CD4-positive, alpha-beta T cell (primary cell): Measurements from ENCODE around the gene SLC35D3. TPM values are rescaled to one million over a fixed set of nuclear protein-coding genes. Genes with fewer than 3 reads are reported as not detected.

Source experiments
- ATAC-seq: fragments of 200-7000 bp; cut with Tn5 transposase; one replicate; pipeline ENCODE4 v1.10.0; 2022; ENCODE audit warnings: mild to moderate bottlenecking; ENCODE audit not compliant: poor library complexity
- CTCF ChIA-PET: fragments of 350-600 bp; sonication (Branson Sonifier 250); formaldehyde crosslinking; loops from one replicate; lab custom pipeline; 2021; ENCODE audit warnings: antibody characterized with exemption, inconsistent platforms; lab: Charles Lee
- POLR2A ChIA-PET: fragments of 350-600 bp; sonication (Branson Sonifier 250); formaldehyde crosslinking; loops from one replicate; lab custom pipeline; 2021; ENCODE audit warnings: antibody characterized with exemption, inconsistent platforms; lab: Charles Lee
- DNase-seq, 14 experiments: peaks; one replicate each; pipeline ENCODE4 v3.0.0-alpha.2; 2013 to 2020; ENCODE audit warnings: mixed read lengths in 2 of 14
- H3K27ac ChIP-seq, 2 donors: one replicate each; pipeline versions ENCODE4 v1.5.1 to v1.7.0; 2013; ENCODE audit warnings: low read length in 2 of 2, low read depth in 1 of 2, mild to moderate bottlenecking in 1 of 2
- H3K27me3 ChIP-seq, 2 experiments: 1 replicate in 1 of 2; 2 replicates in 1 of 2; pipeline versions ENCODE4 v1.6.1 to v1.7.0; 2013; ENCODE audit warnings: low read length in 2 of 2, control low read depth in 1 of 2, mild to moderate bottlenecking in 1 of 2, moderate library complexity in 1 of 2; ENCODE audit not compliant: insufficient read depth in 2 of 2, control insufficient read depth in 1 of 2
- H3K36me3 ChIP-seq: one replicate; pipeline ENCODE4 v1.6.1; 2013; ENCODE audit warnings: low read length, control low read depth; ENCODE audit not compliant: insufficient read depth
- H3K4me1 ChIP-seq: one replicate; pipeline ENCODE4 v1.6.1; 2013; ENCODE audit warnings: low read length, control low read depth; ENCODE audit not compliant: insufficient read depth
- H3K4me3 ChIP-seq: one replicate; pipeline ENCODE4 v1.5.1; 2013; ENCODE audit warnings: mild to moderate bottlenecking, low read length, moderate library complexity
- H3K9me3 ChIP-seq, 2 experiments: 1 replicate in 1 of 2; 2 replicates in 1 of 2; pipeline versions ENCODE4 v1.6.1 to v1.7.0; 2013; ENCODE audit warnings: low read length in 2 of 2, mild to moderate bottlenecking in 2 of 2, control low read depth in 1 of 2, moderate library complexity in 1 of 2; ENCODE audit not compliant: control insufficient read depth in 1 of 2, insufficient read depth in 1 of 2
- H3K27ac Mint-ChIP-seq: one replicate; pipeline ENCODE4 v1.8.0; 2020; ENCODE audit warnings: mixed read lengths
- H3K27me3 Mint-ChIP-seq: one replicate; pipeline ENCODE4 v1.8.0; 2021; ENCODE audit warnings: mixed read lengths
- H3K36me3 Mint-ChIP-seq: one replicate; pipeline ENCODE4 v1.8.0; 2021; ENCODE audit warnings: low read depth, mixed read lengths
- H3K4me1 Mint-ChIP-seq: one replicate; pipeline ENCODE4 v1.8.0; 2021; ENCODE audit warnings: low read depth, mixed read lengths
- H3K4me3 Mint-ChIP-seq: one replicate; pipeline ENCODE4 v1.8.0; 2020; ENCODE audit warnings: mild to moderate bottlenecking, mixed read lengths
- H3K9me3 Mint-ChIP-seq: one replicate; pipeline ENCODE4 v1.8.0; 2020; ENCODE audit warnings: mixed read lengths
- CTCF ChIP-seq: fragments of 200-600 bp; IDR thresholded peaks from one replicate; pipeline ENCODE4 v1.8.0; 2022; ENCODE audit warnings: antibody characterized with exemption, mild to moderate bottlenecking
- intact Hi-C, 2 experiments: fragments of 100-400 bp; cut with DNase I in 1 of 2; cut with micrococcal nuclease in 1 of 2; formaldehyde crosslinking; loops; one replicate each; pipeline versions ENCODE4 v1.15.1 to v1.9.0; 2023 to 2025; cut with DNase I, micrococcal nuclease
- total RNA-seq, 174 experiments: library from RNA in 2 of 174; stranded (reverse) in 2 of 174; gene quantifications; one replicate each; pipeline ENCODE4 v1.2.3 and lab custom pipeline; 2021 to 2026

Gene SLC35D3
- total RNA-seq, 2 experiments from 2014 or later = not detected

DNA sequence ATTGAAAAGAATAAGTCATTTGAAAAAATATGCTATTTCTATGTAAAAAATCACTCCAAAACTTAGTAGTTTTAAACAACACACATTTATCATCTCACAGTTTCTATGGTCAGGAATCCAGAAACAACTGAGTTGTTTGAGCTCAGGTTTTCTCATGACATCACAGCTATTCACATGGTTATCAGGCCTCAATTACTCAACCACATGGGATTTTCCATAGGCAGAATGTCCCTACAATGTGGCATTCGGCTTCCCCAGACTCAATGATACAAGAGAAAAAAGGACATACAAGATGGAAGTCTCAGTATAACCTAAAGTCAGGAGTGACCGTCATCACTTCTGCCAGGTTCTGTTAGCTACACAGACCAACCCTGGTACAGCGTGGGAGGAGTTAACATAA is 3.4 kb upstream of the SLC35D3 start:
- Mint-ChIP-seq H3K9me3 (no peaks in the 10 kb centered on the region), H3K4me1 (peaks cover 19% of the 10 kb centered on the region), H3K36me3 (peaks cover 21% of the 10 kb centered on the region), H3K4me3 (no peak overlapping the region), H3K27me3 (peaks cover 40% of the 10 kb centered on the region), H3K27ac (no peak overlapping the region)
- H3K36me3 ChIP-seq = no peaks in the 10 kb centered on the region
- ATAC-seq (no peak), DNase-seq (no peak)
- H3K27me3 ChIP-seq = peaks cover 31 to 37% of the 10 kb centered on the region in 2 experiments
- ChIA-PET CTCF (no interaction called here), POLR2A (no interaction called here)
- H3K4me3 ChIP-seq = no peak overlapping the region
- intact Hi-C loops = no loop called here
- no peak for TF ChIP-seq CTCF
- no peak overlapping the region for H3K27ac ChIP-seq
- H3K4me1 ChIP-seq = peaks cover 35% of the 10 kb centered on the region
- H3K9me3 ChIP-seq = peaks cover 0 to 17% of the 10 kb centered on the region in 2 experiments

GRCh38 chr6:136920216-136920615 is 1.9 kb upstream of the SLC35D3 start:
- Histone ChIP-seq H3K4me3 (peak overlapping the region; percentile 48), H3K36me3 (no peaks in the 10 kb centered on the region), H3K27ac (no peak overlapping the region), H3K9me3 (peaks cover 0 to 24% of the 10 kb centered on the region in 2 experiments), H3K4me1 (peaks cover 38% of the 10 kb centered on the region), H3K27me3 (peaks cover 38 to 50% of the 10 kb centered on the region in 2 experiments)
- H3K27me3 Mint-ChIP-seq = peaks cover 52% of the 10 kb centered on the region
- DNase-seq (peak in 1 of 14 experiments; percentile 8), ATAC-seq (no peak)
- no peaks in the 10 kb centered on the region for H3K9me3 Mint-ChIP-seq
- intact Hi-C loops = no loop called here
- CTCF ChIA-PET = no interaction called here
- no peak overlapping the region for H3K27ac Mint-ChIP-seq
- no peak for TF ChIP-seq CTCF
- peak overlapping the region; percentile 84 for H3K4me3 Mint-ChIP-seq
- peaks cover 13% of the 10 kb centered on the region for H3K36me3 Mint-ChIP-seq
- peaks cover 19% of the 10 kb centered on the region for H3K4me1 Mint-ChIP-seq
- POLR2A ChIA-PET = interaction anchor here (1.0 kb wide), 1 partner anchor 97 kb away, joined by 3 read pairs; no protein-coding TSS in a partner anchor

DNA sequence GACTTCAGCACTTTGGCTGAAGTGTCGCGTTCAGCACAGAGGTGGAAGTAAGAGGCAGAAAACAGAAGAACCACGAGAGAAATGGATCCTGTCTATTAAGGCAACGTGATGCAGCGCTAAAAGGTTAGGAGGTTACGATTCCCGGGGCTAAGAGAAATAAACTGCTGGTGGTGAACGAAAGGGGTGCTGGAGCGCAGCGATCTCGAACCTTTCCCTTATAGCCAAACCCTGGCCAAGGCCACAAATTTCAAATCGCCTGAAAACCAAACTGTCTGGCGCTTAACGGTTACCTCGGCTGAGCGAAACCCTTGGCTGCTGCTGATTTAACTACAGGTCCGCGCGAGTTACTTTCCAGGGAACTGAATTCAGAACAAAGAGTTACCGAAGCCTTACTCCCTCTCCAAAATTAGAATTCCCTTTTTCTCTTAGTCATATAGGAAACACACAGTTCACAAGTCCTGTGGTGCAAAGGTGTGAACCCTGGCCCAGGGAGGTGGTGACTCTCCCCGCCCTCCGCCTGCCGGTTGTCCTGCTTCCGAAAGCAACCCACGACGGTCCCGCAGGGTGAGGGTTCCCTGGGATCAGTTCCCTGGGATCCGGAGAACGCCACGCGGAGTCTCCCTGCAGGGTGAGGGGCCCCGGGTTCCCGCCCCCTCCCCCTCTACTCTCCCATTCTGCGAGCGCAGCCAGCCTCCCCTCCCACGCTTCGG is 1.3 kb upstream of the SLC35D3 start:
- ATAC-seq = peak; percentile 17
- POLR2A ChIA-PET = no interaction called here
- H3K27me3 Mint-ChIP-seq = peaks cover 55% of the 10 kb centered on the region

More for the DNA sequence above, 1.3 kb upstream of the SLC35D3 start:
- H3K9me3 Mint-ChIP-seq = no peaks in the 10 kb centered on the region
- H3K4me3 Mint-ChIP-seq = peak overlapping the region; percentile 84
- peak in 5 of 14 experiments; percentile 3 to 19 (median 8) for DNase-seq
- Histone ChIP-seq H3K36me3 (no peaks in the 10 kb centered on the region), H3K4me1 (peaks cover 38% of the 10 kb centered on the region), H3K9me3 (peaks cover 0 to 24% of the 10 kb centered on the region in 2 experiments), H3K27me3 (peaks cover 38 to 52% of the 10 kb centered on the region in 2 experiments), H3K27ac (no peak overlapping the region), H3K4me3 (peak overlapping the region; percentile 48)
- H3K4me1 Mint-ChIP-seq = peaks cover 19% of the 10 kb centered on the region
- TF ChIP-seq CTCF = no peak
- CTCF ChIA-PET = interaction anchor here (0.7 kb wide), 1 partner anchor 37 kb away, joined by 4 read pairs; no protein-coding TSS in a partner anchor
- intact Hi-C loops = no loop called here
- H3K27ac Mint-ChIP-seq = no peak overlapping the region
- H3K36me3 Mint-ChIP-seq = peaks cover 7% of the 10 kb centered on the region
